ENCODE data around the gene S100A7A.

Gene S100A7A

GRCh38 chr1:153384958-153385580 lies 31.3 kb upstream of the S100A7A start:
- Histone ChIP-seq H3K9me3 (ENCODE audit: control insufficient read depth in 1 of 2, low read length in 2 of 2) (no peaks in the 10 kb centered on the region), H3K27me3 (ENCODE audit: control insufficient read depth in 1 of 2, insufficient read depth in 2 of 2, low read length in 2 of 2) (no peaks in the 10 kb centered on the region), H3K4me1 (ENCODE audit: control insufficient read depth in 1 of 2, insufficient read depth in 2 of 2, low read length in 2 of 2) (no peaks in the 10 kb centered on the region), H3K27ac (ENCODE audit: low read depth, low read length) (no peak overlapping the region), H3K4me3 (ENCODE audit: low read depth in 1 of 2, low read length in 2 of 2) (no peak overlapping the region), H3K36me3 (ENCODE audit: control insufficient read depth in 1 of 2, insufficient read depth in 2 of 2, low read length in 2 of 2) (no peaks in the 10 kb centered on the region), H3K9ac (ENCODE audit: low read depth in 1 of 2, low read length in 2 of 2) (no peak overlapping the region)

DNA sequence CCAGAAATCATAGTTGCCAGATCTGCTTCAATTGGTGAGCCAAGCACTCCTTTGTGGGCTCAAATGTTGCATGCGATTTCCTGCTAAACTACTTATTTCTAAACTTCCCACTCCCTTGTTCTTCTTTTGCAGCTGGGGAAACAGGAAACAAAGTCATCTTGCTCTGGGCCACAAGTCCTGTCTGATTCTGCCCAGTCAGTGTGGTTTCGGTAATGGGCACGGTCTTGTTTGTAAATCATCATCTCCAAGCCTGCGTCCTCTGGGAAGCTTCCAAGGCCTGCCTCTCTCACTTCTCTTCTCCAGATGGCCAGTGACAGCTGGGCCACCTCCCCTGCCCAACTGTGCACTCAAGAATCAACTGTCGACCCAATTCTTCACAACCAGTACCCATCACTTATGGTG lies 29.8 kb upstream of the S100A7A start:
- no peak overlapping the region for H3K27ac ChIP-seq (ENCODE audit: low read depth, low read length)

DNA sequence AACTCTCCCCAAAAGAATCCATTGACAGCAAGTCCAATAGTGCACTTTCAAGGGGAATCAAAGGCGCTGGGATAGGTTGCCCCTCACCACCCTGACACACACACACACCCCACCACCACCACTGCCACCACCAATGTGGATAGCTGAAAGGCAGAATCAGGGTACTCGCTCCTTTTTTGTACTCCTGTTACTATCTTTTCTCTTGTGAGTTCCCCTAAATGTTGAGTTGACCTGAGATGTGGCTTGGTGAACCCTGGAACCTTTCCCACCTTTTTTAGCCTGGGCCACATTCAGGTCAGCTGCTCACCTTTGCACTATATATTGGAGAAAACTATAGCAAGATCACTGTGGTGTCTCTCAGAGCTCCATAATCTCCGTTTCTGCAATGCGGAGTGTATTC lies 29.3 kb upstream of the S100A7A start:
- no peaks in the 10 kb centered on the region for H3K4me1 ChIP-seq (ENCODE audit: control insufficient read depth in 1 of 2, insufficient read depth in 2 of 2, low read length in 2 of 2)
- H3K9me3 ChIP-seq (ENCODE audit: control insufficient read depth in 1 of 2, low read length in 2 of 2), result no peaks in the 10 kb centered on the region
- no peak overlapping the region for H3K27ac ChIP-seq (ENCODE audit: low read depth, low read length)
- H3K36me3 ChIP-seq (ENCODE audit: control insufficient read depth in 1 of 2, insufficient read depth in 2 of 2, low read length in 2 of 2), result no peaks in the 10 kb centered on the region
- no peak overlapping the region for H3K4me3 ChIP-seq (ENCODE audit: low read depth in 1 of 2, low read length in 2 of 2)
- no peaks in the 10 kb centered on the region for H3K27me3 ChIP-seq (ENCODE audit: control insufficient read depth in 1 of 2, insufficient read depth in 2 of 2, low read length in 2 of 2)
- H3K9ac ChIP-seq (ENCODE audit: low read depth in 1 of 2, low read length in 2 of 2), result no peak overlapping the region

More for the DNA sequence above, 29.8 kb upstream of the S100A7A start:
- Histone ChIP-seq H3K36me3 (ENCODE audit: control insufficient read depth in 1 of 2, insufficient read depth in 2 of 2, low read length in 2 of 2) (no peaks in the 10 kb centered on the region), H3K4me1 (ENCODE audit: control insufficient read depth in 1 of 2, insufficient read depth in 2 of 2, low read length in 2 of 2) (no peaks in the 10 kb centered on the region), H3K27me3 (ENCODE audit: control insufficient read depth in 1 of 2, insufficient read depth in 2 of 2, low read length in 2 of 2) (no peaks in the 10 kb centered on the region), H3K4me3 (ENCODE audit: low read depth in 1 of 2, low read length in 2 of 2) (no peak overlapping the region), H3K9me3 (ENCODE audit: control insufficient read depth in 1 of 2, low read length in 2 of 2) (no peaks in the 10 kb centered on the region), H3K9ac (ENCODE audit: low read depth in 1 of 2, low read length in 2 of 2) (no peak overlapping the region)

- H3K27me3 ChIP-seq (ENCODE audit: control insufficient read depth in 1 of 2, insufficient read depth in 2 of 2, low read length in 2 of 2), result no peaks in the 10 kb centered on the region
- no peaks in the 10 kb centered on the region for H3K4me1 ChIP-seq (ENCODE audit: control insufficient read depth in 1 of 2, insufficient read depth in 2 of 2, low read length in 2 of 2)
- no peak overlapping the region for H3K27ac ChIP-seq (ENCODE audit: low read depth, low read length)
Observed at GRCh38 chr1:153387785-153388184, 28.5 kb upstream of the S100A7A start.

GRCh38 chr1:153389401-153389800 lies 26.9 kb upstream of the S100A7A start:
- Histone ChIP-seq H3K4me3 (ENCODE audit: low read depth in 1 of 2, low read length in 2 of 2) (no peak overlapping the region), H3K4me1 (ENCODE audit: control insufficient read depth in 1 of 2, insufficient read depth in 2 of 2, low read length in 2 of 2) (no peaks in the 10 kb centered on the region), H3K9me3 (ENCODE audit: control insufficient read depth in 1 of 2, low read length in 2 of 2) (no peaks in the 10 kb centered on the region), H3K27ac (ENCODE audit: low read depth, low read length) (no peak overlapping the region), H3K9ac (ENCODE audit: low read depth in 1 of 2, low read length in 2 of 2) (no peak overlapping the region), H3K36me3 (ENCODE audit: control insufficient read depth in 1 of 2, insufficient read depth in 2 of 2, low read length in 2 of 2) (no peaks in the 10 kb centered on the region), H3K27me3 (ENCODE audit: control insufficient read depth in 1 of 2, insufficient read depth in 2 of 2, low read length in 2 of 2) (peaks cover 0 to 3% of the 10 kb centered on the region in 2 donors)

More at GRCh38 chr1:153387785-153388184, 28.5 kb upstream of the S100A7A start:
- no peak overlapping the region for H3K4me3 ChIP-seq (ENCODE audit: low read depth in 1 of 2, low read length in 2 of 2)
- H3K9ac ChIP-seq (ENCODE audit: low read depth in 1 of 2, low read length in 2 of 2), result no peak overlapping the region
- H3K9me3 ChIP-seq (ENCODE audit: control insufficient read depth in 1 of 2, low read length in 2 of 2), result no peaks in the 10 kb centered on the region
- no peaks in the 10 kb centered on the region for H3K36me3 ChIP-seq (ENCODE audit: control insufficient read depth in 1 of 2, insufficient read depth in 2 of 2, low read length in 2 of 2)

GRCh38 chr1:153389973-153390879 lies 26.1 kb upstream of the S100A7A start:
- Histone ChIP-seq H3K4me3 (ENCODE audit: low read depth in 1 of 2, low read length in 2 of 2) (no peak overlapping the region), H3K27ac (ENCODE audit: low read depth, low read length) (no peak overlapping the region), H3K9me3 (ENCODE audit: control insufficient read depth in 1 of 2, low read length in 2 of 2) (no peaks in the 10 kb centered on the region), H3K4me1 (ENCODE audit: control insufficient read depth in 1 of 2, insufficient read depth in 2 of 2, low read length in 2 of 2) (no peaks in the 10 kb centered on the region), H3K27me3 (ENCODE audit: control insufficient read depth in 1 of 2, insufficient read depth in 2 of 2, low read length in 2 of 2) (peaks cover 0 to 3% of the 10 kb centered on the region in 2 donors), H3K36me3 (ENCODE audit: control insufficient read depth in 1 of 2, insufficient read depth in 2 of 2, low read length in 2 of 2) (no peaks in the 10 kb centered on the region), H3K9ac (ENCODE audit: low read depth in 1 of 2, low read length in 2 of 2) (no peak overlapping the region)

- no peak within 1 kb of the TSS for H3K9ac ChIP-seq (ENCODE audit: low read depth in 1 of 2, low read length in 2 of 2)
- no peaks in the 10 kb centered on the region for H3K4me1 ChIP-seq (ENCODE audit: control insufficient read depth in 1 of 2, insufficient read depth in 2 of 2, low read length in 2 of 2)
- no peaks in the 10 kb centered on the region for H3K36me3 ChIP-seq (ENCODE audit: control insufficient read depth in 1 of 2, insufficient read depth in 2 of 2, low read length in 2 of 2)
- H3K9me3 ChIP-seq (ENCODE audit: control insufficient read depth in 1 of 2, low read length in 2 of 2), result no peaks in the 10 kb centered on the region
- peaks cover 0 to 3% of the 10 kb centered on the region in 2 donors for H3K27me3 ChIP-seq (ENCODE audit: control insufficient read depth in 1 of 2, insufficient read depth in 2 of 2, low read length in 2 of 2)
- H3K4me3 ChIP-seq (ENCODE audit: low read depth in 1 of 2, low read length in 2 of 2), result no peak within 1 kb of the TSS
- H3K27ac ChIP-seq (ENCODE audit: low read depth, low read length), result no peak within 1 kb of the TSS
Observed at GRCh38 chr1:153390938-153391710, 25.2 kb upstream of the S100A7A start, which contains the start of gene S100A8. Gene S100A8, minus strand, starts transcription at chr1:153391073. Its CDS starts 538 bp downstream, at chr1:153390535.

GRCh38 chr1:153392258-153392657 lies 24.1 kb upstream of the S100A7A start:
- Histone ChIP-seq H3K4me3 (ENCODE audit: low read depth in 1 of 2, low read length in 2 of 2) (no peak overlapping the region), H3K27me3 (ENCODE audit: control insufficient read depth in 1 of 2, insufficient read depth in 2 of 2, low read length in 2 of 2) (peaks cover 0 to 3% of the 10 kb centered on the region in 2 donors), H3K36me3 (ENCODE audit: control insufficient read depth in 1 of 2, insufficient read depth in 2 of 2, low read length in 2 of 2) (no peaks in the 10 kb centered on the region), H3K9ac (ENCODE audit: low read depth in 1 of 2, low read length in 2 of 2) (no peak overlapping the region), H3K27ac (ENCODE audit: low read depth, low read length) (no peak overlapping the region), H3K4me1 (ENCODE audit: control insufficient read depth in 1 of 2, insufficient read depth in 2 of 2, low read length in 2 of 2) (no peaks in the 10 kb centered on the region), H3K9me3 (ENCODE audit: control insufficient read depth in 1 of 2, low read length in 2 of 2) (no peaks in the 10 kb centered on the region)

DNA sequence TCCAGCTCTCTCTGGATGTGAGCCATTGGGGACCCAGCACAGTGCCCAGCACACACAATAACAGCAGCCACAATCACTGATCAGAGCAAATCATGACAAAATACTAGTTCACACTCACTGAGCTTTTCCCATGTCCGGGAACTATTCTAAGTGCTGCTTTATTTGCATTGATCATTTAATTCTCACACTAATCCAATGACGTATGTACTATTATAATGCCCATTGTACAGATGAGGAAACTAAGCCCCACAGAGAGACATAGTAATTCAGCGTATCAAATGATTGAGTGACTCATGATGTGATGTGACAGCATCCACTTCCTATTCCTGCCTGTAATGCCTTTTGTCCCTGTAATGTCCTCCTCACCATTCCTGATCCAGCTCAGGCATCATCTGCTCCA lies 23.5 kb upstream of the S100A7A start:
- Histone ChIP-seq H3K36me3 (ENCODE audit: control insufficient read depth in 1 of 2, insufficient read depth in 2 of 2, low read length in 2 of 2) (no peaks in the 10 kb centered on the region), H3K27ac (ENCODE audit: low read depth, low read length) (no peak overlapping the region), H3K4me1 (ENCODE audit: control insufficient read depth in 1 of 2, insufficient read depth in 2 of 2, low read length in 2 of 2) (no peaks in the 10 kb centered on the region)

GRCh38 chr1:153393926-153394325 lies 22.4 kb upstream of the S100A7A start:
- H3K4me1 ChIP-seq (ENCODE audit: control insufficient read depth in 1 of 2, insufficient read depth in 2 of 2, low read length in 2 of 2), result no peaks in the 10 kb centered on the region
- H3K4me3 ChIP-seq (ENCODE audit: low read depth in 1 of 2, low read length in 2 of 2), result no peak overlapping the region
- no peaks in the 10 kb centered on the region for H3K9me3 ChIP-seq (ENCODE audit: control insufficient read depth in 1 of 2, low read length in 2 of 2)
- peaks cover 0 to 3% of the 10 kb centered on the region in 2 donors for H3K27me3 ChIP-seq (ENCODE audit: control insufficient read depth in 1 of 2, insufficient read depth in 2 of 2, low read length in 2 of 2)
- H3K9ac ChIP-seq (ENCODE audit: low read depth in 1 of 2, low read length in 2 of 2), result no peak overlapping the region
- no peak overlapping the region for H3K27ac ChIP-seq (ENCODE audit: low read depth, low read length)
- no peaks in the 10 kb centered on the region for H3K36me3 ChIP-seq (ENCODE audit: control insufficient read depth in 1 of 2, insufficient read depth in 2 of 2, low read length in 2 of 2)

More for the DNA sequence above, 23.5 kb upstream of the S100A7A start:
- no peak overlapping the region for H3K4me3 ChIP-seq (ENCODE audit: low read depth in 1 of 2, low read length in 2 of 2)
- no peaks in the 10 kb centered on the region for H3K9me3 ChIP-seq (ENCODE audit: control insufficient read depth in 1 of 2, low read length in 2 of 2)
- no peak overlapping the region for H3K9ac ChIP-seq (ENCODE audit: low read depth in 1 of 2, low read length in 2 of 2)
- H3K27me3 ChIP-seq (ENCODE audit: control insufficient read depth in 1 of 2, insufficient read depth in 2 of 2, low read length in 2 of 2), result peaks cover 0 to 3% of the 10 kb centered on the region in 2 donors
